Neural progenitor cell (in vitro differentiated cells): ENCODE data around the gene WWC1. TPM values are rescaled to one million over a fixed set of nuclear protein-coding genes. Genes with fewer than 3 reads are reported as not detected.
A peak's percentile ranks its signal among the peaks of the same experiment; 100 is the strongest.
"Not testable (repeated sequence)": the region's sequence is repeated elsewhere in the genome, so short reads cannot be mapped to it uniquely, and the experiment has no call there.

Experiments used
- DNase-seq: peaks from one replicate; pipeline ENCODE4 v3.0.0-alpha.2; 2016; ENCODE audit warnings: low spot score
- H2AFZ ChIP-seq: fragments of 200-600 bp; sonication (generic); replicated peaks from 2 replicates; pipeline ENCODE4 v1.6.1; 2016; ENCODE audit warnings: antibody characterized with exemption
- H3F3A ChIP-seq: fragments of 200-600 bp; sonication (generic); 2 replicates; pipeline ENCODE4 v1.6.1; 2016; ENCODE audit warnings: antibody characterized with exemption, low read depth
- H3K27ac ChIP-seq: fragments of 200-600 bp; sonication (generic); 2 replicates; pipeline ENCODE4 v1.5.1; 2016; ENCODE audit warnings: mild to moderate bottlenecking
- H3K27me3 ChIP-seq: fragments of 200-600 bp; sonication (generic); 2 replicates; pipeline ENCODE4 v1.6.1; 2016; ENCODE audit warnings: mild to moderate bottlenecking, moderate library complexity
- H3K36me3 ChIP-seq: fragments of 200-600 bp; sonication (generic); 2 replicates; pipeline ENCODE4 v1.5.1; 2016
- H3K4me1 ChIP-seq: fragments of 200-600 bp; sonication (generic); 2 replicates; pipeline ENCODE4 v1.6.1; 2016; ENCODE audit warnings: mixed run types
- H3K4me2 ChIP-seq: fragments of 200-600 bp; sonication (generic); 2 replicates; pipeline ENCODE4 v1.6.1; 2016
- H3K4me3 ChIP-seq: fragments of 200-600 bp; sonication (generic); 2 replicates; pipeline ENCODE4 v1.5.1; 2016
- H3K79me2 ChIP-seq: fragments of 200-600 bp; sonication (generic); 2 replicates; pipeline ENCODE4 v1.6.1; 2016; ENCODE audit warnings: low read depth
- H3K9ac ChIP-seq: fragments of 200-600 bp; sonication (generic); 2 replicates; pipeline ENCODE4 v1.6.1; 2016
- H3K9me3 ChIP-seq: fragments of 200-600 bp; sonication (generic); 2 replicates; pipeline ENCODE4 v1.5.1; 2016; ENCODE audit warnings: low read depth
- H4K20me1 ChIP-seq: fragments of 200-600 bp; sonication (generic); 2 replicates; pipeline ENCODE4 v1.6.1; 2016; ENCODE audit warnings: low read depth
- H3K27ac Mint-ChIP-seq: 3 replicates; pipeline ENCODE4 v1.8.0; 2021; ENCODE audit warnings: mixed read lengths
- H3K27me3 Mint-ChIP-seq: 2 replicates; pipeline ENCODE4 v1.8.0; 2022; ENCODE audit warnings: low read depth, mild to moderate bottlenecking, inconsistent platforms, moderate library complexity, mixed read lengths; ENCODE audit not compliant: insufficient read depth
- H3K36me3 Mint-ChIP-seq: 3 replicates; pipeline ENCODE4 v1.8.0; 2021; ENCODE audit warnings: mixed read lengths
- H3K4me1 Mint-ChIP-seq: 3 replicates; pipeline ENCODE4 v1.8.0; 2021; ENCODE audit warnings: mixed read lengths
- H3K4me3 Mint-ChIP-seq: 3 replicates; pipeline ENCODE4 v1.8.0; 2021; ENCODE audit warnings: mild to moderate bottlenecking, moderate library complexity, mixed read lengths
- H3K9me3 Mint-ChIP-seq: 3 replicates; pipeline ENCODE4 v1.8.0; 2020; ENCODE audit warnings: mixed read lengths
- EZH2 ChIP-seq: fragments of 200-600 bp; sonication (generic); IDR thresholded peaks from 2 replicates; pipeline ENCODE4 v1.6.1; 2017; ENCODE audit warnings: antibody characterized with exemption, mild to moderate bottlenecking, moderate library complexity
- EZH2phosphoT487 ChIP-seq: fragments of 200-600 bp; sonication (generic); IDR thresholded peaks from 2 replicates; pipeline ENCODE4 v1.6.1; 2017; ENCODE audit warnings: antibody characterized with exemption
- total RNA-seq: library from RNA; depleted of rRNA; stranded (reverse); fragments of >200 nt; gene quantifications from 2 replicates; pipeline ENCODE4 v1.2.3, GENCODE V29; 2015; ENCODE audit warnings: low replicate concordance
- TF ChIP-seq, protein P1 (sequence below): fragments of 200-600 bp; sonication (generic); IDR thresholded peaks from 2 replicates; pipeline ENCODE4 v1.5.1; 2017; ENCODE audit warnings: antibody characterized with exemption, mild to moderate bottlenecking

The WWC1 gene
- total RNA-seq, 1 donor from 2014 or later = 6.7 TPM

DNA sequence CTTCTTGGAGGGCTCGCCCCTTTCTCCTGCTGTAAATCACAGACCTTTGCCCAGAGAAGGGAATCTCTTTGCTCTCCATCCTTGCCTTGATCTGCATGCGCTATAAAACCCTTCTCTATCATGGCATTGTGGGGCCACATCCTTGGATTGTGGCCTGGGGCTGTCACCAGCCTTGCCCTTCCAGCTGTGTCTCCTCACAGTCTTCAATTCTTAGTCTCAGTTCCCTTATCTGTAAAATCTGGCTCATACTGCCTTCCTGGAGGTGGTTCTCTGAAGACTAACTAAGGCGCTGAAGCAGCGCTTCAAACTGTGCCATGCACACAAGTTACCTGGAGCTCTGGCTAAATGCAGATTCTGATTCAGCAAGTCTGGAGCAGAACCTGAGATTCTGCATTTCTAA is 141.5 kb downstream of the WWC1 start:
- peaks cover 9% of the 10 kb centered on the region for H3K36me3 Mint-ChIP-seq
- Histone ChIP-seq H3K9me3 (no peaks in the 10 kb centered on the region), H3K9ac (no peak overlapping the region), H3K36me3 (no peaks in the 10 kb centered on the region), H3K27ac (no peak overlapping the region), H3K27me3 (no peaks in the 10 kb centered on the region), H4K20me1 (no peaks in the 10 kb centered on the region), H3K4me2 (no peak overlapping the region), H3K4me1 (no peaks in the 10 kb centered on the region), H3K4me3 (no peak overlapping the region), H3K79me2 (no peaks in the 10 kb centered on the region), H3F3A (no peaks in the 10 kb centered on the region), H2AFZ (no peak overlapping the region)
- H3K9me3 Mint-ChIP-seq = no peaks in the 10 kb centered on the region
- DNase-seq = no peak
- TF ChIP-seq EZH2 = no peak
- no peak for TF ChIP-seq EZH2phosphoT487
- TF ChIP-seq, protein P1, sequence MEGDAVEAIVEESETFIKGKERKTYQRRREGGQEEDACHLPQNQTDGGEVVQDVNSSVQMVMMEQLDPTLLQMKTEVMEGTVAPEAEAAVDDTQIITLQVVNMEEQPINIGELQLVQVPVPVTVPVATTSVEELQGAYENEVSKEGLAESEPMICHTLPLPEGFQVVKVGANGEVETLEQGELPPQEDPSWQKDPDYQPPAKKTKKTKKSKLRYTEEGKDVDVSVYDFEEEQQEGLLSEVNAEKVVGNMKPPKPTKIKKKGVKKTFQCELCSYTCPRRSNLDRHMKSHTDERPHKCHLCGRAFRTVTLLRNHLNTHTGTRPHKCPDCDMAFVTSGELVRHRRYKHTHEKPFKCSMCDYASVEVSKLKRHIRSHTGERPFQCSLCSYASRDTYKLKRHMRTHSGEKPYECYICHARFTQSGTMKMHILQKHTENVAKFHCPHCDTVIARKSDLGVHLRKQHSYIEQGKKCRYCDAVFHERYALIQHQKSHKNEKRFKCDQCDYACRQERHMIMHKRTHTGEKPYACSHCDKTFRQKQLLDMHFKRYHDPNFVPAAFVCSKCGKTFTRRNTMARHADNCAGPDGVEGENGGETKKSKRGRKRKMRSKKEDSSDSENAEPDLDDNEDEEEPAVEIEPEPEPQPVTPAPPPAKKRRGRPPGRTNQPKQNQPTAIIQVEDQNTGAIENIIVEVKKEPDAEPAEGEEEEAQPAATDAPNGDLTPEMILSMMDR = no peak
- H3K27ac Mint-ChIP-seq = peak overlapping the region; percentile 84
- peaks cover 28% of the 10 kb centered on the region for H3K4me1 Mint-ChIP-seq
- peaks cover 16% of the 10 kb centered on the region for H3K27me3 Mint-ChIP-seq
- no peak overlapping the region for H3K4me3 Mint-ChIP-seq

DNA sequence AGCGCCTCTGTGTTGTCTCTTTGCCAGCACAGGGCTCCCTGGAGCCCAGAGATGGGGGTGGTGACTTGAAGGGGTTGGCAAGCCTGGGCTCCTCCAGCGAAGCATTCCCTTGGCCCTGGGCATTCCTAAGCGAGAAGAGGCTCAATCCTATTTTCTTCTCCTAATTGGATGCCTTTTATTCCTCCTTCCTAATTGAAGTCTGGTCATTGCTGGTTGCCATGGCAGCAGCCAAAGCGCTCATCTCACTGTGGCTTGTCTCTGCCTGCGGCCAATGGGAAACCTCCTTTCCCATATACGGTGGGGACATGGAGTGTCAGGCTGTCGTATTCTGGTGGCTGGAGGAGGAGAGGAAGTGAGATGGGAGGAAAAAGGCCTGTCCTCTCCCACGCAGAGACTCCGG is 142.6 kb downstream of the WWC1 start:
- H3K4me1 ChIP-seq = no peaks in the 10 kb centered on the region
- no peaks in the 10 kb centered on the region for H3K79me2 ChIP-seq
- peak overlapping the region; percentile 3 for H3K4me2 ChIP-seq
- Mint-ChIP-seq H3K27ac (peak overlapping the region; percentile 88), H3K4me1 (peaks cover 28% of the 10 kb centered on the region), H3K4me3 (peak overlapping the region; percentile 5), H3K9me3 (no peaks in the 10 kb centered on the region), H3K36me3 (peaks cover 9% of the 10 kb centered on the region), H3K27me3 (peaks cover 16% of the 10 kb centered on the region)
- H3K36me3 ChIP-seq = no peaks in the 10 kb centered on the region
- no peak overlapping the region for H3K9ac ChIP-seq
- no peaks in the 10 kb centered on the region for H3K27me3 ChIP-seq
- H3K9me3 ChIP-seq = no peaks in the 10 kb centered on the region
- H3K4me3 ChIP-seq = no peak overlapping the region
- DNase-seq = peak; percentile 87
- H2AFZ ChIP-seq = no peak overlapping the region
- no peak overlapping the region for H3K27ac ChIP-seq
- TF ChIP-seq EZH2 (no peak), EZH2phosphoT487 (no peak)
- TF ChIP-seq, protein P1 = no peak
- H4K20me1 ChIP-seq = no peaks in the 10 kb centered on the region
- H3F3A ChIP-seq = no peaks in the 10 kb centered on the region

- H3F3A ChIP-seq = no peaks in the 10 kb centered on the region
- H3K27me3 ChIP-seq = no peaks in the 10 kb centered on the region
- H3K9ac ChIP-seq = no peak overlapping the region
- Mint-ChIP-seq H3K4me3 (peak overlapping the region; percentile 64), H3K27me3 (peaks cover 16% of the 10 kb centered on the region), H3K36me3 (peaks cover 9% of the 10 kb centered on the region), H3K27ac (peak overlapping the region; percentile 88), H3K9me3 (no peaks in the 10 kb centered on the region), H3K4me1 (peaks cover 28% of the 10 kb centered on the region)
- no peak for TF ChIP-seq EZH2
- TF ChIP-seq, protein P1 = no peak
- TF ChIP-seq EZH2phosphoT487 = no peak
- no peak overlapping the region for H2AFZ ChIP-seq
- H3K79me2 ChIP-seq = no peaks in the 10 kb centered on the region
- no peak overlapping the region for H3K27ac ChIP-seq
- no peaks in the 10 kb centered on the region for H3K36me3 ChIP-seq
- H4K20me1 ChIP-seq = no peaks in the 10 kb centered on the region
- no peak overlapping the region for H3K4me3 ChIP-seq
- no peak for DNase-seq
- no peaks in the 10 kb centered on the region for H3K9me3 ChIP-seq
- H3K4me1 ChIP-seq = no peaks in the 10 kb centered on the region
- no peak overlapping the region for H3K4me2 ChIP-seq
Measured at GRCh38 chr5:168434746-168435321, 143.4 kb downstream of the WWC1 start.

DNA sequence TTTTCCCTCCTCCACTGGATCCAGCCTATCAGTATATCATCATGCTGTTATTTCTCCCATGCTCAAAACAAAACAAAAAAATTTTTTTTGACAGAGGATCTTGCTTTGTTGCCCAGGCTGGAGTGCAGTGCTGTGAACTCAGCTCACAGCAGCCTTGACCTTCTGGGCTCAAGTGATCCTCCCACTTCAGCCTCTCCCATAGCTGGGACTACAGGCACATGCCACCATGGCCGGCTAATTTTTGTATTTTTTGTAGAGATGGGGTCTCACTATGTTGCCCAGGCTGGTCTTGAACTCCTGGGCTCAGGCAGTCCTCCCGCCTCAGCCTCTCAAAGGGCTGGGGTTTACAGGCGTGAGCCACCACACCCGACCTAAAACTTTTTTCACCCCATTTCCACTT is 143.9 kb downstream of the WWC1 start:
- H3K4me3 Mint-ChIP-seq = not testable (repeated sequence)
- H3K27me3 Mint-ChIP-seq = peaks cover 14% of the 10 kb centered on the region

More for the DNA sequence above, 143.9 kb downstream of the WWC1 start:
- H3K79me2 ChIP-seq, H3K4me2 ChIP-seq, H3K27ac ChIP-seq, H3K4me3 ChIP-seq, H3K9me3 Mint-ChIP-seq, H3F3A ChIP-seq, H3K27me3 ChIP-seq, H3K4me1 ChIP-seq, H3K36me3 Mint-ChIP-seq, H3K9me3 ChIP-seq, DNase-seq, H2AFZ ChIP-seq, H4K20me1 ChIP-seq, H3K9ac ChIP-seq, H3K36me3 ChIP-seq: not testable (repeated sequence)
- H3K4me1 Mint-ChIP-seq = peaks cover 28% of the 10 kb centered on the region
- H3K27ac Mint-ChIP-seq = peak overlapping the region; percentile 88
